ENCODE data around the gene ARHGDIG. TPM values are rescaled to one million over a fixed set of nuclear protein-coding genes. Genes with fewer than 3 reads are reported as not detected.

ARHGDIG gene
- total and polyA plus RNA-seq, 12 donors = 0.23 to 3.5 (median 0.88) TPM; not detected in 3

Other genes starting within 250 kb of the ARHGDIG start
- gene POLR3K, start 227.0 kb upstream of the ARHGDIG start, total RNA-seq = 10 to 100 TPM in 4 of 9 donors, 1 to 10 TPM in 5; 3.6 to 21.4 (median 8.9) TPM
- 10 to 100 TPM in 1 of 3 donors, 1 to 10 TPM in 2; 6.1 to 15.1 (median 8.4) TPM for gene POLR3K, start 227.0 kb upstream of the ARHGDIG start, polyA plus RNA-seq
- 10 to 100 TPM; 22.6 to 50.5 (median 29.6) TPM for gene SNRNP25, start 226.8 kb upstream of the ARHGDIG start, total RNA-seq
- 10 to 100 TPM; 35.3 to 51.1 (median 40.2) TPM for gene SNRNP25, start 226.8 kb upstream of the ARHGDIG start, polyA plus RNA-seq
- 10 to 100 TPM in 1 of 9 donors, 1 to 10 TPM in 8; 3.7 to 10.2 (median 6.9) TPM for gene RHBDF1, start 208.0 kb upstream of the ARHGDIG start, total RNA-seq
- 10 to 100 TPM in 2 of 3 donors, 1 to 10 TPM in 1; 2.3 to 55.7 (median 47.1) TPM for gene RHBDF1, start 208.0 kb upstream of the ARHGDIG start, polyA plus RNA-seq
- 100 to 1,000 TPM in 4 of 9 donors, 10 to 100 TPM in 5; 60.9 to 207 (median 80.2) TPM for gene MPG, start 202.4 kb upstream of the ARHGDIG start, total RNA-seq
- 100 to 1,000 TPM in 2 of 3 donors, 1 to 10 TPM in 1; 5.0 to 148 (median 129) TPM for gene MPG, start 202.4 kb upstream of the ARHGDIG start, polyA plus RNA-seq
- gene NPRL3, start 141.9 kb upstream of the ARHGDIG start, total RNA-seq = 10 to 100 TPM in 8 of 9 donors, 1 to 10 TPM in 1; 4.6 to 46.2 (median 31.0) TPM
- 10 to 100 TPM; 22.3 to 45.8 (median 29.1) TPM for gene NPRL3, start 141.9 kb upstream of the ARHGDIG start, polyA plus RNA-seq
- gene HBZ, start 127.9 kb upstream of the ARHGDIG start, total RNA-seq = 1 to 10 TPM in 2 of 9 donors, under 1 TPM in 1, not detected in 6; 0.61 to 1.3 (median 1.3) TPM
- gene HBZ, start 127.9 kb upstream of the ARHGDIG start, polyA plus RNA-seq = not detected
- gene HBM, start 114.6 kb upstream of the ARHGDIG start, total RNA-seq = 10 to 100 TPM in 1 of 9 donors, under 1 TPM in 2, not detected in 6; 0.53 to 30.2 (median 0.61) TPM
- not detected for gene HBM, start 114.6 kb upstream of the ARHGDIG start, polyA plus RNA-seq
- 1,000 to 10,000 TPM in 1 of 9 donors, 100 to 1,000 TPM in 1, 10 to 100 TPM in 3, 1 to 10 TPM in 3, not detected in 1; 1.9 to 1,723 (median 23.6) TPM for gene HBA2, start 107.7 kb upstream of the ARHGDIG start, total RNA-seq
- 100 to 1,000 TPM in 1 of 3 donors, 10 to 100 TPM in 1, not detected in 1; 51.7 to 113 TPM for gene HBA2, start 107.7 kb upstream of the ARHGDIG start, polyA plus RNA-seq
- gene HBA1, start 103.9 kb upstream of the ARHGDIG start, total RNA-seq = 100 to 1,000 TPM in 2 of 9 donors, 10 to 100 TPM in 4, not detected in 3; 12.7 to 742 (median 34.7) TPM
- 10 to 100 TPM in 2 of 3 donors, not detected in 1; 18.2 to 30.1 TPM for gene HBA1, start 103.9 kb upstream of the ARHGDIG start, polyA plus RNA-seq
- gene HBQ1, start 100.1 kb upstream of the ARHGDIG start, total RNA-seq = 1 to 10 TPM in 2 of 9 donors, not detected in 7; 1.9 to 6.0 TPM
- gene HBQ1, start 100.1 kb upstream of the ARHGDIG start, polyA plus RNA-seq = under 1 TPM in 1 of 3 donors, not detected in 2; 0.44 TPM
- gene LUC7L, start 51.1 kb upstream of the ARHGDIG start, total RNA-seq = 100 to 1,000 TPM in 2 of 9 donors, 10 to 100 TPM in 7; 19.7 to 128 (median 68.6) TPM
- 100 to 1,000 TPM in 2 of 3 donors, 10 to 100 TPM in 1; 29.0 to 700 (median 372) TPM for gene LUC7L, start 51.1 kb upstream of the ARHGDIG start, polyA plus RNA-seq
- gene FAM234A, start 45.8 kb upstream of the ARHGDIG start, total RNA-seq = 100 to 1,000 TPM in 4 of 9 donors, 10 to 100 TPM in 5; 67.5 to 207 (median 99.4) TPM
- 10 to 100 TPM; 60.2 to 91.5 (median 68.2) TPM for gene FAM234A, start 45.8 kb upstream of the ARHGDIG start, polyA plus RNA-seq
- gene RGS11, start 4.6 kb upstream of the ARHGDIG start, total RNA-seq = 10 to 100 TPM in 1 of 9 donors, 1 to 10 TPM in 7, under 1 TPM in 1; 0.83 to 51.1 (median 5.7) TPM
- 10 to 100 TPM in 2 of 3 donors, 1 to 10 TPM in 1; 1.4 to 98.6 (median 34.9) TPM for gene RGS11, start 4.6 kb upstream of the ARHGDIG start, polyA plus RNA-seq
- gene PDIA2, start 2.6 kb downstream of the ARHGDIG start, total RNA-seq = 1 to 10 TPM in 1 of 9 donors, under 1 TPM in 5, not detected in 3; 0.28 to 1.4 (median 0.58) TPM
- gene PDIA2, start 2.6 kb downstream of the ARHGDIG start, polyA plus RNA-seq = 1 to 10 TPM in 2 of 3 donors, not detected in 1; 2.6 to 9.7 TPM
- 10 to 100 TPM; 10.1 to 22.4 (median 19.7) TPM for gene AXIN1, start 72.1 kb downstream of the ARHGDIG start, total RNA-seq
- 10 to 100 TPM in 2 of 3 donors, 1 to 10 TPM in 1; 5.6 to 16.3 (median 13.8) TPM for gene AXIN1, start 72.1 kb downstream of the ARHGDIG start, polyA plus RNA-seq
- 100 to 1,000 TPM in 3 of 9 donors, 10 to 100 TPM in 6; 65.2 to 132 (median 77.1) TPM for gene MRPL28, start 89.9 kb downstream of the ARHGDIG start, total RNA-seq
- 100 to 1,000 TPM in 2 of 3 donors, 10 to 100 TPM in 1; 42.9 to 155 (median 123) TPM for gene MRPL28, start 89.9 kb downstream of the ARHGDIG start, polyA plus RNA-seq
- gene PGAP6, start 101.4 kb downstream of the ARHGDIG start, total RNA-seq = 10 to 100 TPM; 31.7 to 66.7 (median 45.0) TPM
- gene PGAP6, start 101.4 kb downstream of the ARHGDIG start, polyA plus RNA-seq = 10 to 100 TPM; 18.2 to 55.5 (median 39.0) TPM
- 100 to 1,000 TPM; 127 to 214 (median 166) TPM for gene NME4, start 116.6 kb downstream of the ARHGDIG start, total RNA-seq
- 100 to 1,000 TPM in 2 of 3 donors, 10 to 100 TPM in 1; 67.8 to 492 (median 347) TPM for gene NME4, start 116.6 kb downstream of the ARHGDIG start, polyA plus RNA-seq
- 10 to 100 TPM; 15.8 to 65.5 (median 36.1) TPM for gene DECR2, start 121.3 kb downstream of the ARHGDIG start, total RNA-seq
- gene DECR2, start 121.3 kb downstream of the ARHGDIG start, polyA plus RNA-seq = 100 to 1,000 TPM in 2 of 3 donors, 1 to 10 TPM in 1; 5.9 to 143 (median 105) TPM
- 10 to 100 TPM; 15.6 to 53.0 (median 40.1) TPM for gene RAB11FIP3, start 145.1 kb downstream of the ARHGDIG start, total RNA-seq
- 10 to 100 TPM; 12.7 to 63.4 (median 44.2) TPM for gene RAB11FIP3, start 145.1 kb downstream of the ARHGDIG start, polyA plus RNA-seq
- 10 to 100 TPM; 12.4 to 45.8 (median 42.9) TPM for gene CAPN15, start 247.1 kb downstream of the ARHGDIG start, total RNA-seq
- gene CAPN15, start 247.1 kb downstream of the ARHGDIG start, polyA plus RNA-seq = 10 to 100 TPM in 2 of 3 donors, 1 to 10 TPM in 1; 2.3 to 91.8 (median 56.8) TPM